HG03066 (cell line): ENCODE data around the gene ABCB4.

Experiments used
- ATAC-seq: cut with Tn5 transposase; IDR thresholded peaks from one replicate; pipeline ENCODE4 v1.9.1; 2021; ENCODE audit warnings: low read depth; ENCODE audit not compliant: unreplicated experiment

ABCB4 gene

DNA sequence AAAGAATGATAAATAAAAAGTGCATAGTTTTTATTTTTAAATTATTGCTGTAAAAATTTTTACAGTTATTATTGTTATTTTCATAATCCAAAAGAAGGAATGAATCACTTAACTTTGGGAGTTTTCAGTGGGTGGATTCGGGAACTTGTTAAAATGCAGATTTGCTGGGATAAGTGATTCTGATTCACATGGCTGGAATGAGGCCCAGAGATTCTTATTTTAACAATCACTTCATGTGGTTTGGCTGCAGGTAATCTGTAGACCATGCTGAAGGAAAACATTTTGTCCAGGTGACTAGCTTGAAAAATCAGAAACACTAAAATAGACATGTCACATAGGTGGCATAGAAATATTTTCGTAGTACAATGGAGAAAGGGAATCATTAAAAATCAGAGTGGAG, 116.1 kb downstream of the ABCB4 start:
- no peak for ATAC-seq

DNA sequence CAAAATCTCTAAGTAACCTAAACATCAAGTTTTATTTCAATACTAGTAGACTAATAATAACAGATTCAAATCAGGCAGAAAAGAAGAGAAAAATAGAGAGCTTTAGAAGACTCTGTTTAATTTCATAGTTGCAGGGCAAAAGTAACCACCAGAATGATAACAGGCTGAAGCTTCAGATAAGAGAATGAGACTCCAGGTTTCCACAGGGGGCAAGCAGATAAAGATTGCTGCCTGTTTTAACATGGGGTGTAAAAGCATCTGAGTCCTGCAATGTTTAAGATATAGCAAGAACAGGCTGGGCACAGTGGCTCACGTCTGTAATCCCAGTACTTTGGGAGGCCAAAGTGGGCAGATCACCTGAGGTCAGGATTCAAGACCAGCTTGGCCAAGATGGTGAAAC, 119.0 kb downstream of the ABCB4 start:
- no peak for ATAC-seq

DNA sequence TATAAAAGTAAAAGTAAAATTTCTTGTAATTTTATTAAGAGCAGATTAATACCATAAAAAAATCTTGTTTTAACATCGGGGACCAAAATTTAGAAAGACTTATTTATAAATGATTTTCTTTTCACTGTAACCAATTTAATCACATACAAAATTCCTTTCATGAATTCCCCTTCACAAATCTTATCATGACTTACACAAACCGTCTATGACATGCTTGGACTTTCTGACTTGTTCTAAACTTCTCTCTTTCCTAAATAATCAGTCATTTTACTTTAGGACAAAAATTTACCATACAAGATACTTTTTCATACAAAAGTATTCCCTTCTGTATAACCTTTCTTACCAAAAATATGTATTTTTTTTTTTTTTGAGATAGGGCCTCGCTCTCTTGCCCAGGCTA, 120.7 kb downstream of the ABCB4 start:
- ATAC-seq = no peak
